ENCODE data around the gene IMMT. TPM values are rescaled to one million over a fixed set of nuclear protein-coding genes. Genes with fewer than 3 reads are reported as not detected.

Gene IMMT
- total and polyA plus RNA-seq, 9 of the 15 experiments (the other 6 are each of a cell fraction or from before 2014, with no cell fraction given): 119 to 294 (median 140) TPM

DNA sequence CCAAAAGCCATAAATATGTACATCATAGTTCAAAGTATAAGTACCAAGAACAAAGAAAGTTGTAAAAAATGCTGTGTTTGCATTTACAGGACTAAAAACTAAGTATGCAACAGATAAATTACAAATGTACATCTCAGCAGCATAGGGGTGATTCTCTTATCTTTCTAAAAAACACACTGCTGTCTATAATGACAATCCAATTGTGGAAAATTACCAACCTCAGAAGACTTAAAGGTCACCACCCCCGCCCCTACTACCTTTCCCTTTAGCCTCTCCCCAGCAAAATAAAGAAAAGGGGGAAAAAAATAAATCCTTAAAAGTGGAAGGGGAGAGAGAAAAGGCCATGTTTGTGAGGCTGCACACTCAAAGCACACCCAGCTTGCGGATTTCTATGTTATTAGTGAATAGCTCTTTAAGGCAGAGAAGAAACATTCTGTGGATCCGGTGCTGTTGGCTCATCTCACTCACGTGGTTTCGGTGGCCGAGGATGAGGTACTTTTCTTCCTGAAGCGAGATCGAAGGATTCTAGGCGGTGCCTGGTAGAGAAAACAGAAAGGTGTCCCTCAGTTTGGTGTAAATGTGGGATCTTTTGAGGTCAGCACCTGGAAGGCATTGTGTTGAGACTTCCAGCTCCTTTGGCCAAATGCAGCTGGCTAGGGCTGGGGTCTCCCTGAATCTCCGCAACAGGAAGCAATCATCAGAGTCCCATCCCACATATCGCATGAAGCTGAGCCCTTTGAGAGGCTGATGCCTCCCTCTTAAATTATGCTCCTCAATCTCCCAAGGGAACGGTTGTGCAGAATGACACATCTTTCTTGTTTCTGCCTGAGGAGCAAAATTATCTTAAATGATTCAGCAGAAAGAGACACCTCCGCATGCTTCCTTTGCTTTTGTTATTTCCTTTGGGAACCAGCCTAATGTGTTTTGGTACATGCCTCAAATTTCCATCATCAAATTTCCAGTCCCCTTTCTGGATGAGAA is 21.6 kb upstream of the IMMT start (continued):
- TF ChIP-seq, protein P1, sequence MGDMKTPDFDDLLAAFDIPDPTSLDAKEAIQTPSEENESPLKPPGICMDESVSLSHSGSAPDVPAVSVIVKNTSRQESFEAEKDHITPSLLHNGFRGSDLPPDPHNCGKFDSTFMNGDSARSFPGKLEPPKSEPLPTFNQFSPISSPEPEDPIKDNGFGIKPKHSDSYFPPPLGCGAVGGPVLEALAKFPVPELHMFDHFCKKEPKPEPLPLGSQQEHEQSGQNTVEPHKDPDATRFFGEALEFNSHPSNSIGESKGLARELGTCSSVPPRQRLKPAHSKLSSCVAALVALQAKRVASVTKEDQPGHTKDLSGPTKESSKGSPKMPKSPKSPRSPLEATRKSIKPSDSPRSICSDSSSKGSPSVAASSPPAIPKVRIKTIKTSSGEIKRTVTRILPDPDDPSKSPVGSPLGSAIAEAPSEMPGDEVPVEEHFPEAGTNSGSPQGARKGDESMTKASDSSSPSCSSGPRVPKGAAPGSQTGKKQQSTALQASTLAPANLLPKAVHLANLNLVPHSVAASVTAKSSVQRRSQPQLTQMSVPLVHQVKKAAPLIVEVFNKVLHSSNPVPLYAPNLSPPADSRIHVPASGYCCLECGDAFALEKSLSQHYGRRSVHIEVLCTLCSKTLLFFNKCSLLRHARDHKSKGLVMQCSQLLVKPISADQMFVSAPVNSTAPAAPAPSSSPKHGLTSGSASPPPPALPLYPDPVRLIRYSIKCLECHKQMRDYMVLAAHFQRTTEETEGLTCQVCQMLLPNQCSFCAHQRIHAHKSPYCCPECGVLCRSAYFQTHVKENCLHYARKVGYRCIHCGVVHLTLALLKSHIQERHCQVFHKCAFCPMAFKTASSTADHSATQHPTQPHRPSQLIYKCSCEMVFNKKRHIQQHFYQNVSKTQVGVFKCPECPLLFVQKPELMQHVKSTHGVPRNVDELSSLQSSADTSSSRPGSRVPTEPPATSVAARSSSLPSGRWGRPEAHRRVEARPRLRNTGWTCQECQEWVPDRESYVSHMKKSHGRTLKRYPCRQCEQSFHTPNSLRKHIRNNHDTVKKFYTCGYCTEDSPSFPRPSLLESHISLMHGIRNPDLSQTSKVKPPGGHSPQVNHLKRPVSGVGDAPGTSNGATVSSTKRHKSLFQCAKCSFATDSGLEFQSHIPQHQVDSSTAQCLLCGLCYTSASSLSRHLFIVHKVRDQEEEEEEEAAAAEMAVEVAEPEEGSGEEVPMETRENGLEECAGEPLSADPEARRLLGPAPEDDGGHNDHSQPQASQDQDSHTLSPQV (IDR thresholded peaks at IDR 0.05): peak; percentile 66; the same call in 1 of the 2 replicates
- no peak for TF ChIP-seq XRCC4 (IDR thresholded peaks at IDR 0.05; ENCODE audit: extremely low read depth, insufficient read depth, insufficient read length)
- TF ChIP-seq FOXJ3 (CRISPR knock-in tag; IDR thresholded peaks at IDR 0.05): no peak
- no peak for TF ChIP-seq XRCC5 (IDR thresholded peaks at IDR 0.05; ENCODE audit: low read depth, low read length)
- no peak for TF ChIP-seq COPS2 (conservative IDR thresholded peaks at IDR 0.05)
- peak; percentile 23; the same call in 1 of the 2 replicates for TF ChIP-seq PHF8 (IDR thresholded peaks at IDR 0.05; ENCODE audit: borderline replicate concordance, low read length)
- TF ChIP-seq, protein P2, sequence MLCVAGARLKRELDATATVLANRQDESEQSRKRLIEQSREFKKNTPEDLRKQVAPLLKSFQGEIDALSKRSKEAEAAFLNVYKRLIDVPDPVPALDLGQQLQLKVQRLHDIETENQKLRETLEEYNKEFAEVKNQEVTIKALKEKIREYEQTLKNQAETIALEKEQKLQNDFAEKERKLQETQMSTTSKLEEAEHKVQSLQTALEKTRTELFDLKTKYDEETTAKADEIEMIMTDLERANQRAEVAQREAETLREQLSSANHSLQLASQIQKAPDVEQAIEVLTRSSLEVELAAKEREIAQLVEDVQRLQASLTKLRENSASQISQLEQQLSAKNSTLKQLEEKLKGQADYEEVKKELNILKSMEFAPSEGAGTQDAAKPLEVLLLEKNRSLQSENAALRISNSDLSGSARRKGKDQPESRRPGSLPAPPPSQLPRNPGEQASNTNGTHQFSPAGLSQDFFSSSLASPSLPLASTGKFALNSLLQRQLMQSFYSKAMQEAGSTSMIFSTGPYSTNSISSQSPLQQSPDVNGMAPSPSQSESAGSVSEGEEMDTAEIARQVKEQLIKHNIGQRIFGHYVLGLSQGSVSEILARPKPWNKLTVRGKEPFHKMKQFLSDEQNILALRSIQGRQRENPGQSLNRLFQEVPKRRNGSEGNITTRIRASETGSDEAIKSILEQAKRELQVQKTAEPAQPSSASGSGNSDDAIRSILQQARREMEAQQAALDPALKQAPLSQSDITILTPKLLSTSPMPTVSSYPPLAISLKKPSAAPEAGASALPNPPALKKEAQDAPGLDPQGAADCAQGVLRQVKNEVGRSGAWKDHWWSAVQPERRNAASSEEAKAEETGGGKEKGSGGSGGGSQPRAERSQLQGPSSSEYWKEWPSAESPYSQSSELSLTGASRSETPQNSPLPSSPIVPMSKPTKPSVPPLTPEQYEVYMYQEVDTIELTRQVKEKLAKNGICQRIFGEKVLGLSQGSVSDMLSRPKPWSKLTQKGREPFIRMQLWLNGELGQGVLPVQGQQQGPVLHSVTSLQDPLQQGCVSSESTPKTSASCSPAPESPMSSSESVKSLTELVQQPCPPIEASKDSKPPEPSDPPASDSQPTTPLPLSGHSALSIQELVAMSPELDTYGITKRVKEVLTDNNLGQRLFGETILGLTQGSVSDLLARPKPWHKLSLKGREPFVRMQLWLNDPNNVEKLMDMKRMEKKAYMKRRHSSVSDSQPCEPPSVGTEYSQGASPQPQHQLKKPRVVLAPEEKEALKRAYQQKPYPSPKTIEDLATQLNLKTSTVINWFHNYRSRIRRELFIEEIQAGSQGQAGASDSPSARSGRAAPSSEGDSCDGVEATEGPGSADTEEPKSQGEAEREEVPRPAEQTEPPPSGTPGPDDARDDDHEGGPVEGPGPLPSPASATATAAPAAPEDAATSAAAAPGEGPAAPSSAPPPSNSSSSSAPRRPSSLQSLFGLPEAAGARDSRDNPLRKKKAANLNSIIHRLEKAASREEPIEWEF (CRISPR knock-in tag; IDR thresholded peaks at IDR 0.05): no peak
- TF ChIP-seq CXXC5 (CRISPR knock-in tag; IDR thresholded peaks at IDR 0.05): peak; percentile 28; the same call in 1 of the 2 replicates
- peak; percentile 72 for TF ChIP-seq LEF1 (IDR thresholded peaks at IDR 0.05)
- TF ChIP-seq, protein P3, sequence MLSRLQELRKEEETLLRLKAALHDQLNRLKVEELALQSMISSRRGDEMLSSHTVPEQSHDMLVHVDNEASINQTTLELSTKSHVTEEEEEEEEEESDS (CRISPR knock-in tag; IDR thresholded peaks at IDR 0.05): no peak
- TF ChIP-seq MTA2 (IDR thresholded peaks at IDR 0.05; ENCODE audit: low read depth): peak; percentile 52
- no peak for TF ChIP-seq ZNF76 (CRISPR knock-in tag; IDR thresholded peaks at IDR 0.05; ENCODE audit: borderline replicate concordance)
- TF ChIP-seq ETV5 (CRISPR knock-in tag; IDR thresholded peaks at IDR 0.05; ENCODE audit: low read depth): no peak; the same call in none of the 2 replicates
- TF ChIP-seq, protein P4, sequence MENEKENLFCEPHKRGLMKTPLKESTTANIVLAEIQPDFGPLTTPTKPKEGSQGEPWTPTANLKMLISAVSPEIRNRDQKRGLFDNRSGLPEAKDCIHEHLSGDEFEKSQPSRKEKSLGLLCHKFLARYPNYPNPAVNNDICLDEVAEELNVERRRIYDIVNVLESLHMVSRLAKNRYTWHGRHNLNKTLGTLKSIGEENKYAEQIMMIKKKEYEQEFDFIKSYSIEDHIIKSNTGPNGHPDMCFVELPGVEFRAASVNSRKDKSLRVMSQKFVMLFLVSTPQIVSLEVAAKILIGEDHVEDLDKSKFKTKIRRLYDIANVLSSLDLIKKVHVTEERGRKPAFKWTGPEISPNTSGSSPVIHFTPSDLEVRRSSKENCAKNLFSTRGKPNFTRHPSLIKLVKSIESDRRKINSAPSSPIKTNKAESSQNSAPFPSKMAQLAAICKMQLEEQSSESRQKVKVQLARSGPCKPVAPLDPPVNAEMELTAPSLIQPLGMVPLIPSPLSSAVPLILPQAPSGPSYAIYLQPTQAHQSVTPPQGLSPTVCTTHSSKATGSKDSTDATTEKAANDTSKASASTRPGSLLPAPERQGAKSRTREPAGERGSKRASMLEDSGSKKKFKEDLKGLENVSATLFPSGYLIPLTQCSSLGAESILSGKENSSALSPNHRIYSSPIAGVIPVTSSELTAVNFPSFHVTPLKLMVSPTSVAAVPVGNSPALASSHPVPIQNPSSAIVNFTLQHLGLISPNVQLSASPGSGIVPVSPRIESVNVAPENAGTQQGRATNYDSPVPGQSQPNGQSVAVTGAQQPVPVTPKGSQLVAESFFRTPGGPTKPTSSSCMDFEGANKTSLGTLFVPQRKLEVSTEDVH (IDR thresholded peaks at IDR 0.05; ENCODE audit: low read depth, partially characterized antibody): no peak

Measured in K562 (cell line).